Type B pancreatic cell (in vitro differentiated cells): ENCODE results near the gene TREX2. TPM values are rescaled to one million over a fixed set of nuclear protein-coding genes. Genes with fewer than 3 reads are reported as not detected.

Experiments used
- DNase-seq: peaks from one replicate; pipeline ENCODE4 v3.0.0; 2021; ENCODE audit warnings: mixed read lengths; ENCODE audit not compliant: unreplicated experiment; ENCODE audit errors: extremely low spot score
- H3K27ac Mint-ChIP-seq: 2 replicates; pipeline ENCODE4 v1.8.0; 2021; ENCODE audit warnings: mild to moderate bottlenecking, mixed read lengths
- H3K27me3 Mint-ChIP-seq: 2 replicates; pipeline ENCODE4 v1.8.0; 2021; ENCODE audit warnings: mixed read lengths
- H3K36me3 Mint-ChIP-seq: 2 replicates; pipeline ENCODE4 v1.8.0; 2021; ENCODE audit warnings: mixed read lengths
- H3K4me1 Mint-ChIP-seq: one replicate; pipeline ENCODE4 v1.8.0; 2021; ENCODE audit warnings: mixed read lengths; ENCODE audit not compliant: unreplicated experiment
- H3K4me3 Mint-ChIP-seq: 2 replicates; pipeline ENCODE4 v1.8.0; 2021; ENCODE audit warnings: mild to moderate bottlenecking, mixed read lengths
- H3K9me3 Mint-ChIP-seq: 2 replicates; pipeline ENCODE4 v1.8.0; 2021; ENCODE audit warnings: mixed read lengths
- total RNA-seq: library from RNA; stranded (reverse); gene quantifications from 2 replicates; pipeline ENCODE4 v1.2.1, GENCODE V29; 2021; ENCODE audit warnings: low replicate concordance
- TF ChIP-seq, protein P1 (sequence below): fragments of 200-600 bp; sonication (generic); conservative IDR thresholded peaks from 2 replicates; pipeline ENCODE4 v1.5.0; 2021; ENCODE audit warnings: antibody characterized with exemption, mild to moderate bottlenecking

The TREX2 gene
- total RNA-seq, 1 donor from 2014 or later, result 0.72 TPM

- Mint-ChIP-seq H3K9me3 (no peaks in the 10 kb centered on the region), H3K4me3 (no peak overlapping the region), H3K4me1 (no peaks in the 10 kb centered on the region), H3K27ac (no peak overlapping the region), H3K27me3 (no peaks in the 10 kb centered on the region), H3K36me3 (peaks cover 4% of the 10 kb centered on the region)
- no peak for DNase-seq
- TF ChIP-seq, protein P1, sequence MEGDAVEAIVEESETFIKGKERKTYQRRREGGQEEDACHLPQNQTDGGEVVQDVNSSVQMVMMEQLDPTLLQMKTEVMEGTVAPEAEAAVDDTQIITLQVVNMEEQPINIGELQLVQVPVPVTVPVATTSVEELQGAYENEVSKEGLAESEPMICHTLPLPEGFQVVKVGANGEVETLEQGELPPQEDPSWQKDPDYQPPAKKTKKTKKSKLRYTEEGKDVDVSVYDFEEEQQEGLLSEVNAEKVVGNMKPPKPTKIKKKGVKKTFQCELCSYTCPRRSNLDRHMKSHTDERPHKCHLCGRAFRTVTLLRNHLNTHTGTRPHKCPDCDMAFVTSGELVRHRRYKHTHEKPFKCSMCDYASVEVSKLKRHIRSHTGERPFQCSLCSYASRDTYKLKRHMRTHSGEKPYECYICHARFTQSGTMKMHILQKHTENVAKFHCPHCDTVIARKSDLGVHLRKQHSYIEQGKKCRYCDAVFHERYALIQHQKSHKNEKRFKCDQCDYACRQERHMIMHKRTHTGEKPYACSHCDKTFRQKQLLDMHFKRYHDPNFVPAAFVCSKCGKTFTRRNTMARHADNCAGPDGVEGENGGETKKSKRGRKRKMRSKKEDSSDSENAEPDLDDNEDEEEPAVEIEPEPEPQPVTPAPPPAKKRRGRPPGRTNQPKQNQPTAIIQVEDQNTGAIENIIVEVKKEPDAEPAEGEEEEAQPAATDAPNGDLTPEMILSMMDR, result no peak
Measured at GRCh38 chrX:153454901-153455550, 9.2 kb upstream of the TREX2 start.

DNA sequence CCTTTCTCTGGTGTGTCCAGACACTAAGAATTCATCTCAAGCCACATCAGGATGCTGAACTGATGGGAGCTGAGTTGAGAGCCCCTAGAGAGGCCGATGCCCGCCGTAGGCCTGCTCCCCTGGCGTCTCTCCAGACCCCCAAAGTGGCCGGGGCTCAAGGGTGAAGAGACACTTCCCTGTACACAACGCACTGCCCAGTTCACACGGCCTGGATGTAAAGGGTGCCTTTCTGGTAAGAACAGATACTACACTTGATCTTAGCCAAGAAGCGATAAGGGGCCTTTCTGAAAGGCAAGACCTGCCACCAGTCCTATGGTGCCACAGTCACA lies 5.1 kb upstream of the TREX2 start:
- H3K36me3 Mint-ChIP-seq, result peaks cover 4% of the 10 kb centered on the region
- no peaks in the 10 kb centered on the region for H3K4me1 Mint-ChIP-seq
- DNase-seq, result no peak
- TF ChIP-seq, protein P1, result no peak
- no peak overlapping the region for H3K27ac Mint-ChIP-seq
- H3K27me3 Mint-ChIP-seq, result no peaks in the 10 kb centered on the region
- no peaks in the 10 kb centered on the region for H3K9me3 Mint-ChIP-seq
- H3K4me3 Mint-ChIP-seq, result no peak overlapping the region

DNA sequence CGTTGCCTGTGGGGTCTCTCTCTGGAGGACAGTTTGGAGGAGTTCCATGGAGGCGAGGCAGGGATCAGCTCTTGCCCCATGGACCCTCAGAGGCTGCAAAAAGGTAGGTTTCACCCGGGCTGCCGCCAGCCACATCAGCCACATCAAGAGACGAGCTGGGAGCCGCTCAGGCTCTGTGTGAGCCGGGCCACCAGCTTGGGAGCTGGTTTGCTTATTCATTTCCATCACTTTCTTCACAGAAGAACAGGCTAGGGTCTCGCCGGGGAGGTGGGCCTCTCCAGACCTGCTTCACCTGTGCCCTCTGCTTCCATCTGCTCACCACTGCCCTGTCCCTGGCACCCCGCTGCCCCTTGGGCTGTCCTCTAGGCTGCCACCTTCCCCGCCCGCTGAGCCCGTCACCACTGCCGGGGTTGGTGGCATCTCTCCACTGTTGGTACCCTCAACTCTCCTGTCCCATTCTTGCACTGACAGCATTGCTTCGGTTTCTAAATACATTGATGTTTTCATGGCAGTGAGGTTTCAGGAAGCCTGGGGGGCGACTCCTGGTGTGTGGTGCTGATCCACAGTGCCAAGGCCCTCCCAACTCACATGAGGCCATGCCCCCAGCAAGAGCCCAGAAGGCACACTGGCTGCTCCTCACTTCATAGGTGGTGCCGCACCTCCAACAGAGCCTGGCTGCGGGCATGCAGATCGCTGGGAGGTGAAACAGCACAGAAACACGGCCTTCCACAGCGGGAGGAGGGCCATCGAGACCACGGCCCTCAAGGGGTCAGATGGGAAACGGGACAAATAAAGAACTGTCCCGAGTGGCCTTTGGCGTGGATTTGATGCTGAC lies 4.5 kb upstream of the TREX2 start:
- no peak for DNase-seq
- TF ChIP-seq, protein P1, result no peak
- H3K27ac Mint-ChIP-seq, result no peak overlapping the region
- no peaks in the 10 kb centered on the region for H3K4me1 Mint-ChIP-seq
- H3K4me3 Mint-ChIP-seq, result no peak overlapping the region
- H3K27me3 Mint-ChIP-seq, result no peaks in the 10 kb centered on the region
- no peaks in the 10 kb centered on the region for H3K9me3 Mint-ChIP-seq
- peaks cover 4% of the 10 kb centered on the region for H3K36me3 Mint-ChIP-seq

GRCh38 chrX:153449368-153450113 lies 3.7 kb upstream of the TREX2 start:
- TF ChIP-seq, protein P1, result no peak
- Mint-ChIP-seq H3K9me3 (no peaks in the 10 kb centered on the region), H3K36me3 (peaks cover 4% of the 10 kb centered on the region), H3K27me3 (no peaks in the 10 kb centered on the region), H3K4me1 (no peaks in the 10 kb centered on the region), H3K27ac (no peak overlapping the region), H3K4me3 (no peak overlapping the region)
- DNase-seq, result no peak

- Mint-ChIP-seq H3K36me3 (peaks cover 4% of the 10 kb centered on the region), H3K4me1 (no peaks in the 10 kb centered on the region), H3K9me3 (no peaks in the 10 kb centered on the region), H3K27ac (no peak overlapping the region), H3K4me3 (no peak overlapping the region), H3K27me3 (no peaks in the 10 kb centered on the region)
- TF ChIP-seq, protein P1, result no peak
- no peak for DNase-seq
Measured at GRCh38 chrX:153448556-153449367, 2.9 kb upstream of the TREX2 start.
